ENCODE measurements around the gene SPATA20.

DNA sequence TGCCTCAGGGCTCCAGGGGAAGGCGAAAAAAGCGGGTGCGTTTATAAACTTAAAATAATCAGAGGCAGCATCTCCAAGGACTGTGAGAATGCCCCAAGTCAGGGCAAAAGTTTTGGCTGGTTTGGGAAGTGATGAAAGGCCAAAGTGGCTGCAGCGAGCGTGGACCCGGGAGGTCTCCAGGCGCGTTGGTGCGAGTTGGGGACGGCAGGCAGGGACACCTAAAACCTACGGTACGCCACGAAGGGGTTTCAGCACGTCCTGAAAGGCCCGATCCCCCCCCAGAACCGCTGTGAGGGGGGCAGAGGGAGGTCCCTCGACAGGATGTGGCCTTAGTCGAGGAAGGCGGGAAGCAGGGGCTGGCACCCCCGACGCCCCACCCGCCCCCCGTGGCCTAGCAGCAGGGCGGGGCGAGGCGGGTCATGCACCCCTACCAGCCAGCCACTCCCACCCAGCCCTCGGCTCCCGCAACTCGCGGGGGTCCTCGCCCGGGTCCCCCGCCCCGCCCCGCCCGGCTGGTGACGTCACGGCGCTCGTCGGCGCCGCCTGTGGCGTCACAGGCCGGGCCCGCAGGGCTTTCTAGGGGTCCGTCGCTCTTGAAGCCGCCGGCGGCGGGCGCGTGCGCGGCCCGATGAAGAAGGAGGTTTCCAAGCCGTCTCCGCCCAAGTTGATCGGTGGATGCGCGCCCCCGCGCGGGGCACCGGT, 39.0 kb upstream of the SPATA20 start, which contains the start of gene MYCBPAP:
- no peak for TF ChIP-seq EZH2 (IDR thresholded peaks at IDR 0.05; ENCODE audit: insufficient read depth, poor library complexity, severe bottlenecking)
- no peak for TF ChIP-seq EZH2phosphoT487 (IDR thresholded peaks at IDR 0.05; ENCODE audit: insufficient read depth, low read depth)
